ENCODE measurements around the gene GPR152.

DNA sequence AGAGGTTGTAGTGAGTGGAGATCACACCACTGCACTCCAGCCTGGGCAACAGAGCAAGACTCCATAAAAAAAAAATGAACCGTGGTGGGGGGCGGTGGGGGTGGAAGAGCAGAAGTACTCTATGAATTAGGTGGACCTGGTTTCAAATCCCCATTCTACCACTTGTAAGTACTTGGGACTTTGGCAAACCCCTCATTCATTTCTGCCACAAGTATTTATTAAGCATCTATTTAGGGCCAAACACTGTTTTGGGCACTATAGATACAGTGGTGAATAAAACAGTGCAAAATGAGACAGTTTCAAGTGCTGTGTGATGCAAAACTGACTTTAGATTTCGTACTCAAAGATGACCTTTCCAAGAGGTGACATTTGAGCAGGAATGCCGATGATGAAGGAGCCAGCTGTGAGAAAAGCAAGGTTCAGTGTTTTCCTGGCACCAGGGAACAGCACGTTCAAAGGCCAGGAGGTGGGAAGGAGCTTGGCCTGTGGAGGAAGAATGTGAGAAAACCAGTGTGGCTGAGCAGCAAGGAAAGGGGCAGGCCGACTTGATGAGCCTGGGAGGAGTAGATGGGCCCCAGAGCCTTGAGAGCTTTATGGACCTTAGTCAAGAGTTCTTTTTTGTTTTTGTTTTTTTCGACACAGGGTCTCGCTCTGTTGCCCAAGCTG lies 17.9 kb upstream of the GPR152 start:
- TF ChIP-seq, protein P1, sequence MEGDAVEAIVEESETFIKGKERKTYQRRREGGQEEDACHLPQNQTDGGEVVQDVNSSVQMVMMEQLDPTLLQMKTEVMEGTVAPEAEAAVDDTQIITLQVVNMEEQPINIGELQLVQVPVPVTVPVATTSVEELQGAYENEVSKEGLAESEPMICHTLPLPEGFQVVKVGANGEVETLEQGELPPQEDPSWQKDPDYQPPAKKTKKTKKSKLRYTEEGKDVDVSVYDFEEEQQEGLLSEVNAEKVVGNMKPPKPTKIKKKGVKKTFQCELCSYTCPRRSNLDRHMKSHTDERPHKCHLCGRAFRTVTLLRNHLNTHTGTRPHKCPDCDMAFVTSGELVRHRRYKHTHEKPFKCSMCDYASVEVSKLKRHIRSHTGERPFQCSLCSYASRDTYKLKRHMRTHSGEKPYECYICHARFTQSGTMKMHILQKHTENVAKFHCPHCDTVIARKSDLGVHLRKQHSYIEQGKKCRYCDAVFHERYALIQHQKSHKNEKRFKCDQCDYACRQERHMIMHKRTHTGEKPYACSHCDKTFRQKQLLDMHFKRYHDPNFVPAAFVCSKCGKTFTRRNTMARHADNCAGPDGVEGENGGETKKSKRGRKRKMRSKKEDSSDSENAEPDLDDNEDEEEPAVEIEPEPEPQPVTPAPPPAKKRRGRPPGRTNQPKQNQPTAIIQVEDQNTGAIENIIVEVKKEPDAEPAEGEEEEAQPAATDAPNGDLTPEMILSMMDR (IDR thresholded peaks at IDR 0.05) = no peak
- TF ChIP-seq POLR2A (IDR thresholded peaks at IDR 0.05) = no peak
